ENCODE data around the gene TIPRL.

- TF ChIP-seq CTCF (IDR thresholded peaks at IDR 0.05; ENCODE audit: low read depth, low read length) (no peak), EZH2phosphoT487 (IDR thresholded peaks at IDR 0.05; ENCODE audit: low read depth) (no peak)
Observed at GRCh38 chr1:168141871-168142385, 36.8 kb upstream of the TIPRL start.
